Hematopoietic multipotent progenitor cell treated with erythropoietin and hydrocortisone succinate and interleukin-3 and kit ligand, for 8 days (in vitro differentiated cells): Measurements from ENCODE around the gene ATP13A2.
"Not testable (repeated sequence)": the region's sequence is repeated elsewhere in the genome, so short reads cannot be mapped to it uniquely, and the experiment has no call there.

Source experiments
- DNase-seq: peaks from one replicate; pipeline ENCODE4 v3.0.0-alpha.2; 2015

Gene ATP13A2

DNA sequence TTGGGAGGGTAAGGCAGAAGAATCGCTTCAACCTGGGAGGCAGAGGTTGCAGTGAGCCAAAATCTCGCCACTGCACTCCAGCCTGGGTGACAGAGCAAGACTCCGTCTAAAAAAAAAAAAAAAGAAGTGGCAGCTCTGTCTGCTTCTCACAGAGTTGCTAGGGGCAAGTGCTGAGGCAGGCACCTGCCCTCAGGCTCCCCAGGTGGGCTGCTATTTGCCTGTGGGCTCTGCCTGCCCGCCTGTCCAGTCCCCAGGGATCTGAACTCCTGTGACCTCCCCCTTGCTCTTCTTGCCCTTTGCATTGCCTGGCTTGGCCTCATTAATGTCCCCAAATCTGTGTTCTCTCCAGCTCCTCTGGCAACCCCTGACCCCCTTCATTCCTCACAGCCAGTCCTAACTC lies 59.4 kb downstream of the ATP13A2 start:
- DNase-seq = not testable (repeated sequence)

DNA sequence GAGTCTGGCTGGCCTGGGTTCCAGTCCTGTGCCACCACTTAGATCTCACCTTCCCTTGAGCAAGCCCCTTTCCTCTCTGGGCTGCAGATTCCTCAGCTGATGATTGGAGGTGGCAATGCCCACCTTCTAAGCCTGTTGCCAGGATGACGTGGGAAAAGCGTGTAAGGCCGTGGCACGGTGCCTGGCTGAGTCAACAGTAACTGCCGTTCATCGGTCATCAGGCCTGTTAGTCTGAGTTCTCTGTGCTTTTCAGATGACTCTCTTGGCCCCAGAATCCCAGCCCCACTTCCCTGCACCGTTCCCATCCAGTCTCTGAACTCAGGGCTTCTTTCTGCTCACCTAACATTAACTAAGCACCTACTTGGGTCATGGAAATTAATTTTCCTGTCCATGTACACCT lies 62.7 kb downstream of the ATP13A2 start:
- DNase-seq = not testable (repeated sequence)

DNA sequence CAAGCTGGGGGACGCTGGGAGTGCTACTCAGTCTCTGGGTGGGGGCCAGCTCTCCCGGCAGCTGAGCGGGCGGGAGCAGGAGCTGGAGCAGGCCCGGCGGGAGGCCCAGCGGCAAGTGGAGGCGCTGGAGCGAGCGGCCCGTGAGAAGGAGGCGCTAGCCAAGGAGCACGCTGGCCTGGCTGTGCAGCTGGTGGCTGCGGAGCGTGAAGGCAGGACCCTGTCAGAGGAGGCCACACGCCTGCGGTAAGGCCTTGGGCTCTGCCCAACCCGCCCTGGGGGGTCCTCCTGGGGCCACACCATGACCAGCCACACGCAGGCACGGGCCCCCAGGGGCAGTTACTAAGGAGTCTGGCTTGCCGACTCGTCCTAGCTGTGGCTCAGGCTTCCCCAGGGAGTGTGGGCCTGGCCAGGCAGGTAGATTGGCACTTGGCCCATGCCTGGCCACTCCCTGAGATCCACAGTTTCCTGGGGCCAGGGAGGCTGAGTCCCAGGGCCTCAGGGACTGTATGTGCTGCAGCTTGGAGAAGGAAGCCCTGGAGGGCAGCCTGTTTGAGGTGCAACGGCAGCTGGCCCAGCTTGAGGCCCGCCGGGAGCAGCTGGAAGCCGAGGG lies 63.3 kb downstream of the ATP13A2 start:
- not testable (repeated sequence) for DNase-seq

DNA sequence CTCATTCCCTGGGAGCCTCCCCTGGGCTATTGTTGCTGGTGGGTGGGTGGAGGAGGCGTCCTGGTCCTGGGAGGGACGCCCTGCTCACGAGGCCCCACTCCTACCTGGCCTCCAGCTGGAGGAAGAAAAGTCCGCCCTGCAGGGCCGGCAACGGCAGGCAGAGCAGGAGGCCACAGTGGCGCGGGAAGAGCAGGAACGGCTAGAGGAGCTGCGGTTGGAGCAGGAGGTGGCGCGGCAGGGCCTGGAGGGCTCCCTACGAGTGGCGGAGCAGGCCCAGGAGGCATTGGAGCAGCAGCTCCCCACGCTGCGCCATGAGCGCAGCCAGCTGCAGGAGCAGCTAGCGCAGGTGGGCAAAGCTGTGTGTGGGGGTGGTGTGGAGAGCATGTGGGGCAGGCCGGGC lies 65.1 kb downstream of the ATP13A2 start:
- DNase-seq = no peak

GRCh38 chr1:16946185-16946584 lies 65.5 kb downstream of the ATP13A2 start:
- not testable (repeated sequence) for DNase-seq

GRCh38 chr1:16945512-16945911 lies 66.2 kb downstream of the ATP13A2 start:
- DNase-seq = not testable (repeated sequence)

- no peak for DNase-seq
Measured at GRCh38 chr1:16944038-16944437, 67.7 kb downstream of the ATP13A2 start.

GRCh38 chr1:16939386-16940180 lies 72.1 kb downstream of the ATP13A2 start:
- not testable (repeated sequence) for DNase-seq

DNA sequence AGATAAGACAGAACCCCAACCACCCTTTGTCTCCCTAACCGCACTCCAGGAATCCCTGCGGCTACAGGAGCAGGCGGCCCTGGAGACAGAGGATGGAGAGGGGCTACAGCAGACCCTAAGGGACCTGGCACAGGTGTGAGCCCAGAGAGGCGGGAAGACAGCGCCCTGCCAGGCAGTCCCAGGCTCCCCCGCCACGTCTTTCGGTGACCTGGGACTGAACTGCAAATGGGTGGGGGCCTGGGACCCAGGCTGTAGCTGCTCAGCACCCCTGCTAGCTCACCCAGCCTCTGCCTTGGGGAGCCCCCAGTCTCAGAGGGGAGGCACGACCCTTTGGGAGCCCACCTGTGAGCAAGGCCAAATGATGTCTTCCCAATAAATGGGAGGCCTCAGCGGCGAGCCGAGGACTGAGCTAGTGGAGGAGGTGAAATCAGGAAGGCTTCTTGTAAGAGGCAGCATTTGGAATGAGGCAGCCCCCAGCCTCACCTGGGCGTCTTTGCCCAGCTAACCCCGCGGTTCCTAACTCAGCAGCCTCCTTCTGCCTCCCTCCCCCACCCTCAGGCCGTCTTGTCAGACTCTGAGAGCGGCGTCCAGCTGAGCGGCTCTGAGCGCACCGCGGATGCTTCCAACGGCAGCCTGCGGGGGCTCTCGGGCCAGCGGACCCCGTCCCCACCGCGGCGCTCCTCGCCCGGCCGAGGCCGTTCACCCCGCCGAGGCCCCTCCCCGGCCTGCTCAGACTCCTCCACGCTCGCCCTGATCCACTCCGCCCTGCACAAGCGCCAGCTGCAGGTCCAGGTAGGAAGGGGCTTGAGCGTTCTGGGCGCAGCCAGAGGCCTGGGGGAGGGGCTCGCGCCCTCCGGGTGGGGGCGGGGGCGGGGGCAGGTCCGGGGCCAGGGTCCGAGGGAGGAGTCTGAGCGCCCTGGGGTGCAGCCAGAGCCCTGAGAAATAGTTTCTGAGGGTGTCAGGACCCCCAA lies 73.1 kb downstream of the ATP13A2 start:
- no peak for DNase-seq

DNA sequence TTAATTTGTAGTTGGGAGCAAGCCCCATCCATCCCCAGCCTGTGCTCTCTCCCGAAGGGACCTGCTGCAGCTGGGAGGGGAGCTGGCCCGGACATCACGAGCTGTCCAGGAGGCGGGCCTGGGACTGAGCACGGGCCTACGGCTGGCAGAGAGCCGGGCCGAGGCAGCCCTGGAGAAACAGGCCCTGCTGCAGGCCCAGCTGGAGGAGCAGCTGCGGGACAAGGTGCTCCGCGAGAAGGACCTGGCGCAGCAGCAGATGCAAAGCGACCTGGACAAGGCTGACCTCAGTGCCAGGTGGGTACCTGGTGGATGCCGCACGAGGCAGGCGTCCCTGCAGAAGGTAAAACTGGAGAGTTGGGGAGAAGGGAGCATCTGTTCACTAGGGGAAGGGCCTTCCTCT lies 75.1 kb downstream of the ATP13A2 start:
- not testable (repeated sequence) for DNase-seq
